Osteoblast (primary cell): Measurements from ENCODE around the gene LIMA1. TPM values are rescaled to one million over a fixed set of nuclear protein-coding genes. Genes with fewer than 3 reads are reported as not detected.

ENCODE experiments used
- DNase-seq: peaks from one replicate; pipeline ENCODE4 v3.0.0; 2011; ENCODE audit warnings: low spot score, mixed read lengths; ENCODE audit not compliant: insufficient read length; ENCODE audit errors: missing footprints
- H2AFZ ChIP-seq: 2 replicates; pipeline ENCODE4 v1.6.0; 2011; ENCODE audit warnings: mild to moderate bottlenecking, low read length
- H3K27ac ChIP-seq: 2 replicates; pipeline ENCODE4 v1.5.1; 2011; ENCODE audit warnings: mild to moderate bottlenecking, low read depth, low read length, moderate library complexity
- H3K27me3 ChIP-seq: 2 replicates; pipeline ENCODE4 v1.6.0; 2012; ENCODE audit warnings: mild to moderate bottlenecking, control low read depth, inconsistent platforms, low read length, moderate library complexity; ENCODE audit not compliant: insufficient read depth
- H3K36me3 ChIP-seq: 2 replicates; pipeline ENCODE4 v1.5.1; 2011; ENCODE audit warnings: mild to moderate bottlenecking, low read length, control low read depth, moderate library complexity; ENCODE audit not compliant: insufficient read depth
- H3K4me1 ChIP-seq: 2 replicates; pipeline ENCODE4 v1.5.1; 2011; ENCODE audit warnings: mild to moderate bottlenecking, low read length, control low read depth, moderate library complexity; ENCODE audit not compliant: insufficient read depth
- H3K4me2 ChIP-seq: 2 replicates; pipeline ENCODE4 v1.6.0; 2011; ENCODE audit warnings: mild to moderate bottlenecking, low read length; ENCODE audit not compliant: insufficient read depth
- H3K4me3 ChIP-seq: fragments of 200-600 bp; sonication (generic); 3 replicates; pipeline ENCODE4 v1.5.1; 2012; ENCODE audit warnings: mild to moderate bottlenecking, low read length, inconsistent platforms; ENCODE audit not compliant: insufficient read depth
- H3K79me2 ChIP-seq: 2 replicates; pipeline ENCODE4 v1.6.0; 2012; ENCODE audit warnings: mild to moderate bottlenecking, low read length, control low read depth, inconsistent platforms; ENCODE audit not compliant: insufficient read depth
- H3K9me3 ChIP-seq: 2 replicates; pipeline ENCODE4 v1.5.1; 2011; ENCODE audit warnings: low read depth, low read length, control low read depth
- H4K20me1 ChIP-seq: 2 replicates; pipeline ENCODE4 v1.6.0; 2012; ENCODE audit warnings: mild to moderate bottlenecking, low read length, control low read depth; ENCODE audit not compliant: insufficient read depth
- total RNA-seq: library from RNA; depleted of rRNA; stranded (reverse); fragments of >200 nt; gene quantifications from 2 replicates; pipeline ENCODE4 v1.2.3, GENCODE V29; 2012
- TF ChIP-seq, protein P1 (sequence below): IDR thresholded peaks from 2 replicates; pipeline ENCODE4 v1.5.1; 2011; ENCODE audit warnings: mild to moderate bottlenecking, low read depth, low read length, moderate library complexity; ENCODE audit errors: extremely low read depth

Gene LIMA1
- total RNA-seq, 1 donor, result 433 TPM

DNA sequence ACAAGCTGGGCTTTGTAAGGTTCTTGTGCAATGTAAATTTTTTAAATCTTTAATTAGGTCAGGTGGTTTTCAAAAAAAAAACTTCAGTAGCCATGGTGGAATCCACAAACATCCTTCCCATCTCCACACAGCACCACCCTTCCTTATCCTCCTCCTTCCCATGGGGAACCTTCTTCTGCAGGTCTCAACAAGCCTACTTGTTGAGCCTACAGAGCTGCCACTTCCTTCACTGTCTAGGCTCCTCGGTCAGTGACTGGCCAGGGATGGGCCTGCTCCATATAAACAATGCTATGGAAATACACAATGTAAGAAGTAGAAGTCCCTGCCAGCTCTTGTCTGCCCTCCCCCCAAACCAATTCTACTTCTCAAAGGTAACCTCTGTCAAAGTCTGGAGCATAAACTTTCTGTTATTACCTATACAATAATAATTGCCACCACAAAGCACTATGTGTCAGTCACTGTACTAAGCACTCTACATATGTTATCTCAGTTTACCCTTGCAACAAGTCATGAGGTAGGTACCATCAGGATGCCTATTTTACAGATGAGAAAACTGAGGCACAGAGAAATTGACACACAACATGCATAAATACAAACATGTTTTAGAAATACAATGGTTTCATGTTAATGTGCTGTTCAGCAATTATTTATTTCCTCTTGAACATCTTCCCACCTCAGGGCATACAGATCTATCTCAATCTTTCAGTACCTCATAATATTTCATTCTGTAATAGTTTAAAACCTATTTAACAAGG, 17.4 kb downstream of the LIMA1 start:
- no peaks in the 10 kb centered on the region for H3K9me3 ChIP-seq

DNA sequence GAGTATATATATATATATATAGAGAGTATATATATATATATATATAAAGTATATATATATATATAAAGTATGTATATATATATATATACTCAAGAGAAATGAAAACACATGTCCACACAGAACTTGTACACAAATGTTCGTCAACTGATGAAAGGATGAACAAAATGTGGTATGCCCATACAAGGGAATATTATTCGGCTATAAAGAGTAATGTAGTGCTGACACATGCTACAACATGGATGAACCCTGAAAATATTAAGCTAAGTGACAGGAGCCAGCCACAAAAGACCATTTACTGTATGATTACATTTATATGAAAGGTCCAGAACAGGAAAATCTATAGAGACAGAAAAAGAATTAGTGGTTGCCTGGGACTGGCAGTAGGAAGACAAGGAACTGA, 19.5 kb downstream of the LIMA1 start:
- no peaks in the 10 kb centered on the region for H3K9me3 ChIP-seq
- no peak for DNase-seq
- peaks cover 17% of the 10 kb centered on the region for H3K4me1 ChIP-seq
- H3K27ac ChIP-seq, result no peak overlapping the region
- H4K20me1 ChIP-seq, result no peaks in the 10 kb centered on the region
- no peaks in the 10 kb centered on the region for H3K36me3 ChIP-seq
- TF ChIP-seq, protein P1, sequence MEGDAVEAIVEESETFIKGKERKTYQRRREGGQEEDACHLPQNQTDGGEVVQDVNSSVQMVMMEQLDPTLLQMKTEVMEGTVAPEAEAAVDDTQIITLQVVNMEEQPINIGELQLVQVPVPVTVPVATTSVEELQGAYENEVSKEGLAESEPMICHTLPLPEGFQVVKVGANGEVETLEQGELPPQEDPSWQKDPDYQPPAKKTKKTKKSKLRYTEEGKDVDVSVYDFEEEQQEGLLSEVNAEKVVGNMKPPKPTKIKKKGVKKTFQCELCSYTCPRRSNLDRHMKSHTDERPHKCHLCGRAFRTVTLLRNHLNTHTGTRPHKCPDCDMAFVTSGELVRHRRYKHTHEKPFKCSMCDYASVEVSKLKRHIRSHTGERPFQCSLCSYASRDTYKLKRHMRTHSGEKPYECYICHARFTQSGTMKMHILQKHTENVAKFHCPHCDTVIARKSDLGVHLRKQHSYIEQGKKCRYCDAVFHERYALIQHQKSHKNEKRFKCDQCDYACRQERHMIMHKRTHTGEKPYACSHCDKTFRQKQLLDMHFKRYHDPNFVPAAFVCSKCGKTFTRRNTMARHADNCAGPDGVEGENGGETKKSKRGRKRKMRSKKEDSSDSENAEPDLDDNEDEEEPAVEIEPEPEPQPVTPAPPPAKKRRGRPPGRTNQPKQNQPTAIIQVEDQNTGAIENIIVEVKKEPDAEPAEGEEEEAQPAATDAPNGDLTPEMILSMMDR, result no peak
- H3K27me3 ChIP-seq, result no peaks in the 10 kb centered on the region
- no peak overlapping the region for H3K4me3 ChIP-seq
- H3K79me2 ChIP-seq, result peaks cover 10% of the 10 kb centered on the region
- H2AFZ ChIP-seq, result no peak overlapping the region
- no peak overlapping the region for H3K4me2 ChIP-seq

More for the DNA sequence above, 17.4 kb downstream of the LIMA1 start:
- Histone ChIP-seq H3K79me2 (peaks cover 11% of the 10 kb centered on the region), H3K4me1 (peaks cover 6% of the 10 kb centered on the region), H3K27me3 (no peaks in the 10 kb centered on the region), H3K27ac (no peak overlapping the region), H3K4me2 (no peak overlapping the region), H4K20me1 (no peaks in the 10 kb centered on the region), H3K36me3 (no peaks in the 10 kb centered on the region), H3K4me3 (no peak overlapping the region), H2AFZ (no peak overlapping the region)
- DNase-seq, result no peak
- TF ChIP-seq, protein P1, result no peak

GRCh38 chr12:50261654-50262053, 21.7 kb downstream of the LIMA1 start:
- Histone ChIP-seq H4K20me1 (no peaks in the 10 kb centered on the region), H3K79me2 (peaks cover 7% of the 10 kb centered on the region), H3K27me3 (no peaks in the 10 kb centered on the region), H3K4me2 (no peak overlapping the region), H3K4me1 (peaks cover 28% of the 10 kb centered on the region), H3K9me3 (no peaks in the 10 kb centered on the region), H3K4me3 (no peak overlapping the region), H3K27ac (no peak overlapping the region), H3K36me3 (no peaks in the 10 kb centered on the region), H2AFZ (no peak overlapping the region)
- TF ChIP-seq, protein P1, result peak; percentile 35
- DNase-seq, result no peak

GRCh38 chr12:50258167-50258551, 25.2 kb downstream of the LIMA1 start:
- Histone ChIP-seq H3K27me3 (no peaks in the 10 kb centered on the region), H2AFZ (no peak overlapping the region), H3K27ac (no peak overlapping the region), H3K4me3 (no peak overlapping the region), H4K20me1 (no peaks in the 10 kb centered on the region), H3K79me2 (no peaks in the 10 kb centered on the region), H3K4me1 (peaks cover 28% of the 10 kb centered on the region), H3K36me3 (no peaks in the 10 kb centered on the region), H3K9me3 (no peaks in the 10 kb centered on the region), H3K4me2 (peak overlapping the region; percentile 35)
- TF ChIP-seq, protein P1, result no peak
- no peak for DNase-seq
